Immature natural killer cell (primary cell): ENCODE data around the gene TTC7B. TPM values are rescaled to one million over a fixed set of nuclear protein-coding genes. Genes with fewer than 3 reads are reported as not detected.
A peak's percentile ranks its signal among the peaks of the same experiment; 100 is the strongest.

Source experiments
- DNase-seq, 3 donors: peaks; one replicate each; pipeline ENCODE4 v3.0.0; 2022; ENCODE audit warnings: mixed read lengths in 1 of 3
- H3K27ac Mint-ChIP-seq, 6 donors: one replicate each; pipeline ENCODE4 v1.8.0; 2020; ENCODE audit warnings: mixed read lengths in 6 of 6, mild to moderate bottlenecking in 5 of 6, inconsistent platforms in 4 of 6, moderate library complexity in 3 of 6
- H3K27me3 Mint-ChIP-seq, 3 donors: one replicate each; pipeline ENCODE4 v1.8.0; 2020 to 2021; ENCODE audit warnings: low read depth in 3 of 3, mild to moderate bottlenecking in 3 of 3, mixed read lengths in 3 of 3, moderate library complexity in 3 of 3, inconsistent platforms in 1 of 3
- H3K36me3 Mint-ChIP-seq, 3 donors: one replicate each; pipeline ENCODE4 v1.8.0; 2020; ENCODE audit warnings: mixed read lengths in 3 of 3, inconsistent platforms in 2 of 3, mild to moderate bottlenecking in 2 of 3
- H3K4me1 Mint-ChIP-seq, 2 donors: one replicate each; pipeline ENCODE4 v1.8.0; 2020; ENCODE audit warnings: inconsistent platforms in 2 of 2, mild to moderate bottlenecking in 2 of 2, mixed read lengths in 2 of 2, moderate library complexity in 1 of 2
- H3K4me3 Mint-ChIP-seq, 5 donors: one replicate each; pipeline ENCODE4 v1.8.0; 2020; ENCODE audit warnings: mild to moderate bottlenecking in 5 of 5, mixed read lengths in 5 of 5, inconsistent platforms in 3 of 5, moderate library complexity in 3 of 5
- H3K9me3 Mint-ChIP-seq, 6 donors: one replicate each; pipeline ENCODE4 v1.8.0; 2020; ENCODE audit warnings: mild to moderate bottlenecking in 6 of 6, mixed read lengths in 6 of 6, inconsistent platforms in 4 of 6, moderate library complexity in 3 of 6
- polyA plus RNA-seq, 3 donors: library from polyadenylated mRNA; unstranded; fragments of 300-500 nt; fragmentation: Illumina TruSeq; gene quantifications; one replicate each; pipeline ENCODE4 v1.2.3, GENCODE V29; 2021

The TTC7B gene
- polyA plus RNA-seq, 3 donors from 2014 or later, result 1.0 to 1.1 TPM; not detected in 1

DNA sequence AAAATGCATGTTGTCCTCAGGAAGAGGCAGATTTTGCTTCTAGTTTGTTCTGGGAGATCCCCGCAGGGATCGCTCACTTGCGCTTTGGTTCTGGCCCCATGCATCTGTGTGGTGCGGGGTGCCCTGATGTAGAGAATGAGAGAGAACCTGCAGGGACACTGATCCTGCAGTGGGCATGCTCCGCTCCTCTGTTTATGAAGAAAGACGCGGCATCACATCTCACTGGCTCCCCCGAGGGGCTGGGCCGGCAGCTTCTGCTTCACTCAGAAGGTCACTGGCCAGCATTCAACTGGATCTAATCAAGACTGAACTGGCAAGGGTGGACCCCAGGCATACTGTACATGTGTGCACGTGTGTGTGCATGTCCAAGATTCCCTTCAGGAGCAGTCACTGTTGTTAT lies 255.2 kb downstream of the TTC7B start:
- Mint-ChIP-seq H3K27ac (no peak overlapping the region), H3K9me3 (no peaks in the 10 kb centered on the region), H3K4me3 (no peak overlapping the region), H3K4me1 (no peaks in the 10 kb centered on the region), H3K27me3 (peaks cover 2% of the 10 kb centered on the region in 3 donors), H3K36me3 (no peaks in the 10 kb centered on the region)
- DNase-seq, result no peak

DNA sequence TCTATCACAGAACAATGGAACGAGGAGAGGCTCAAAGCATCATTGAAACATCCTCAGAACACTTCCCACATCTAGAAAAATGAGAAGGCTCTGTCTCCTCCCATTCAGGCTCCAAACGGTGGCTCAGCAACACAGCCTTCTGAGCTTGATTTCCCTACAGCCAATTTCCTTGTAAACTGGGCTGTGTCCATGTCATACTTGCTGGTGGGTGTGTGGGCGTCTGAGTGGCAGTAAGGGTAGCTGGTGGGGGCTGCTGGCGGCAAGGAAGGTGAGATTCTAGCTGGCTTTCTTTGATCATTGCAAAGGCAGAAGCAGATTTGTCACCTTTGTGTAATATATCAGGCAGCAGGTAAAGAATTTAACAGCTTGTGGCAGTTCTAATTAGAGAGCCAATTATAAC lies 255.7 kb downstream of the TTC7B start:
- no peak overlapping the region for H3K4me3 Mint-ChIP-seq
- no peak for DNase-seq
- H3K36me3 Mint-ChIP-seq, result no peaks in the 10 kb centered on the region
- no peak overlapping the region for H3K27ac Mint-ChIP-seq
- H3K4me1 Mint-ChIP-seq, result no peaks in the 10 kb centered on the region
- H3K9me3 Mint-ChIP-seq, result no peaks in the 10 kb centered on the region
- peaks cover 2% of the 10 kb centered on the region in 3 donors for H3K27me3 Mint-ChIP-seq

DNA sequence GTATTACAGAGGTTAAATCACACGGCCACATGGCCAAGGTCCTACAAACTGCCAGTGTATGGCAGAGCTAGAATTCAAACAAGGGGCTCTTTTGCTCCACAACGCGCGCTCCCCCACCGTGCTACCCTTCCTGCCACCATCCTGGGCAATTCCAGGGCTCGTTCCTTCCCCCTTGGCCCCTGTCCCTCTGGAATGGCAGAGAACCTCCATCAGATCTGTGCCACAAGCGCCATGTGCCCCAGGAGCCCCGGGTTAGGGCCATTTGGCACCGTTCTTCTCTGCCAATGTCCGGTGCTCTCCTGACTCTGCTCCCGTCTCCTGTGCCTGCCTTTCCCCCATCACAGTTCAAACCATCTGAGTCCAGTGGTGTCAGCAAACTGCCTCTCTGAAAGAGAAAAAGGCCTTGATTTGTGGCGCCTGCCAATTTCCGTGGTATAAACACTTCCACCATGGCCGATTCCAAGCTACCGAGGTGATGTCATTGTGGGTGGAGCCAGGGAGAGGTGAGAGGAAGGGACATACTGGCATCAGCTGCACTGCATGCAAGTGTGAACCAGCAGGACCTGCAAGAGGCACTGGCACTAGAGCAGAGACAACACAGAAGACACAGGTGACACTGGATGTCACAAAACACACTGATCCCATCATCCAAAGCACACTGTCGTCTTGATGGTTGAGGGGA lies 256.3 kb downstream of the TTC7B start:
- no peak overlapping the region for H3K27ac Mint-ChIP-seq
- H3K27me3 Mint-ChIP-seq, result peaks cover 2% of the 10 kb centered on the region in 3 donors
- H3K4me3 Mint-ChIP-seq, result no peak overlapping the region
- H3K9me3 Mint-ChIP-seq, result no peaks in the 10 kb centered on the region
- no peak for DNase-seq
- no peaks in the 10 kb centered on the region for H3K4me1 Mint-ChIP-seq
- H3K36me3 Mint-ChIP-seq, result no peaks in the 10 kb centered on the region

DNA sequence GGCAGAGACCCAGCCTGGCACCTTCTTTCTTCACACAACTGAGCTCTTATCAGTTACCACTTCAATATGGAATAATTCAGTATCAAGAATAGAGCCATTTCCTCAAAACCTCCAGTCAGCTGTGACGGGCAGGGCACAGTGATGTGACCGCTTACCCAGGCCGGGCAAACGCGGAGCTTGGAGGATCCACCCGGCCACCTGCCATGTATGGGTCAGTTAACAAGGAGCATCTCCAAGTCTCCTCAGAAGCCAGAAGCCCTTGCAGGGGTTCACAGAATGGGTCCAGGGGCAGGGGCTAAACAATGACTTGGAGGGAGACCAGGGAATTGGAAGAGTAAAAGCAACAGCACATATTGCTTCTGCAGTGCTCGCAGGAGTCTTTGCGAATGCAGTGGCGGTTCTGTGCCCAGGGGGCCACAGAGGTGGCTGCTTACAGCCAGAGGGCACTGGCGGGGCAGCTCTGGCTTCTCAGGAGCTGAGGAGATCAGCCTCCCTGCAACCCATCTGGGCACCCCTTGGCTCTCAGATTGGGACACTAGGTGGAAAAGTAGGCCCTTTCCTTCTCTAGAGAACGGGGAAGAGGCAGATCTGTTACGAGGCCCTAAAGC lies 257.1 kb downstream of the TTC7B start:
- H3K27ac Mint-ChIP-seq, result no peak overlapping the region
- no peak for DNase-seq
- peaks cover 2% of the 10 kb centered on the region in 3 donors for H3K27me3 Mint-ChIP-seq

DNA sequence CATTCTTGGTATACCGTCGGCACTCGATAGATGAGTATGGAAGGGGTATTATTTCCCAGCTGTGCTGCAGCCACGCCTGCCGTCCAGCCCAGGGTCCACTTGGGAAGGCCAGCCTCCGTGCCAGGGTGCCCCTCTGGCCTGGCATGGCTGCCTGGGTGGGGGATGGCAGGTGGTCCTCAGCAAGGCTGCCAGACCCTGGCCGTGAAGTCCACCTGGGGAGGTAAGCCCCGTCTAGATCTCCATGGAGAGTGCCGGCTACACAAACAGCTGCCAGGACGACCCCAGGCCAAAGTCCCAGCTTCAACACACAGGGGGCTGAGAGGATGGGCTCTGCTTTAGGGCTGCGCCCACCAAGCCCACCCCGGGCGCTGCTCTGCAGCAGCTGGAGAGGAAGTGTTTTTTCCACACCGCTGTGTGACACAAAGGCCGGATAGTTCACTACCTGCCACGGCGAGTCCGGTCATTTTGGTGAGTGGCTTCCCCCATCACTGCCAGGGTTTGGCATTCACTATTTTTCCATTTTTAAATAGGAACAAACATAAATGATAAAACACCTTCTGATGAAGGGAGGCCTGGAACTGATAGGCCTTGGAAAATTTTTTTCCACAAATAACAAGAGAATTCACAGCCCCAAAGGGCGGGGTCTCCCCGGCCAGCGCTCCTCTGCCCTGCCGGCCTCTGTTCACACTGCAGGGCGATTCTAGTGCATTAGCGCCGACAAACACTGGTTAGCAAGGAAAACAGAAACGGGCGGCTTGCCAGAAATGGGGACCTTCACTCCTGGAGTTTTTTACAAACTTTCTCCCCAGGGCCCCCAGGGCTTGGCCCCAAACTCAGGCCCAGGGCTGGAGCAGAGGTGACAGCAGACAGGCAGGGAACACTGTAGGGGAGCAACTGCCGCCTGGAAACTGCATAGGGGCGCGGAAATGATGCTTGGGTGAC lies 257.9 kb downstream of the TTC7B start:
- peaks cover 2% of the 10 kb centered on the region in 3 donors for H3K27me3 Mint-ChIP-seq

More for the DNA sequence above, 257.1 kb downstream of the TTC7B start:
- H3K36me3 Mint-ChIP-seq, result no peaks in the 10 kb centered on the region
- H3K9me3 Mint-ChIP-seq, result no peaks in the 10 kb centered on the region
- no peaks in the 10 kb centered on the region for H3K4me1 Mint-ChIP-seq
- no peak overlapping the region for H3K4me3 Mint-ChIP-seq

DNA sequence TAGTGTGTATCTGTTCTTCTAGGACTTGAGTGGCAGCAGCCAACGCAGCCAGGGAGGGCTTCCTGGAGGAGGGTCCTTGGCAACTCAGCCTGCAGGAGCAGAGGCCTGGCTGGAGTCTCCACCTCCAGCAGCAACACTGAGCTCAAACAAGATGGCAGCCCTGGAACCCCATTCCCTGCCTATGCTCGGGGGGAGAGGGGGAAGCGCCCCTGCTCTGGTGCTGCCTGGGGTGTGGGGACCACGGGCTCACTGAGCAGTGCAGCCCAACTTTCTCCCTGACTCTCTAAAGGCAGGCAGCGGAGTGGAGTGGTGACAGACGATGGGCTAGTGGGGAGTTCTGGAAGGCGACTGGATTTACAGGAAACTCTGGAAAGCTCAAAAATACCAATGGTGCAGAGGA lies 258.7 kb downstream of the TTC7B start:
- DNase-seq, result no peak
- Mint-ChIP-seq H3K36me3 (no peaks in the 10 kb centered on the region), H3K4me3 (no peak overlapping the region), H3K27me3 (peaks cover 2% of the 10 kb centered on the region in 3 donors), H3K27ac (no peak overlapping the region), H3K9me3 (no peaks in the 10 kb centered on the region), H3K4me1 (no peaks in the 10 kb centered on the region)

More for the DNA sequence above, 257.9 kb downstream of the TTC7B start:
- H3K4me3 Mint-ChIP-seq, result no peak overlapping the region
- H3K36me3 Mint-ChIP-seq, result no peaks in the 10 kb centered on the region
- DNase-seq, result no peak
- H3K4me1 Mint-ChIP-seq, result no peaks in the 10 kb centered on the region
- H3K27ac Mint-ChIP-seq, result no peak overlapping the region
- H3K9me3 Mint-ChIP-seq, result no peaks in the 10 kb centered on the region

DNA sequence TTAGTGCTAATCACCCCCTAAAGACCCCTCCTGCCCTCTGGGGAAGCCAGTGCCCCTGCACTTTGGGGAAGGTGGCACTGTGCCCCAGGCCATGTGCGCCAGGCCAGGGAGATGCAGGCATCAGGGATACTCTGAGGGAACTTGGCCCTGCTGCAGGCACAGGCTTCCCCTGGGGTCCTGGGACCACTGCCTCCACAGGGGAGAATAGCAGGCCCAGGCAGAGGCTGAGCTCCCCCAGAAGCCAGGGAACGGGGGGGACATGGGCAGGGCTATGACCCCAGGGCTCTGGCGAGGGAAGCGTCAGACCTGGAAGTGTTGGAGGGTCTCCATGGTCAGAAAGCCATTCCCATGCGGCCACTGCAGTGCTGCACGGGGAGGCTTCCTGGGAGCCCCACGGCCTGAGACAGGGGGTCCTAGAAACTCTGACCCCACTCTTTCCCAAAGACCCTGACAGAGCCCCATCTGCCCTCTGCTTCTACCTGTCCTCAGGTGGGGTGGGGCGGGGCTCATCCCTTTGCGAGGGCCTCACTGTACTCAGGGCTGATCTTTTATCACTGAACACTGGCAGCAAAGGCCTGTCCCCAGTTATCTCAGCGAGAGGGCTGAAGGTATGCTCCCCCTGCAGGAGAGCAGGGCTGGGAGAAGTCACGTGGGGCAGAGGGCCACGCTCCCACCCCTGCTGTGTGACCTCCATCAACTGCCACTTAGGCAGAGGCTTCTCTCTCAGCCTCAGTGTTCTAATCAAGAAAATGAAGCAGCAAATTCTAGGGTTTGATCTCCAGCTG lies 259.4 kb downstream of the TTC7B start:
- no peak for DNase-seq

DNA sequence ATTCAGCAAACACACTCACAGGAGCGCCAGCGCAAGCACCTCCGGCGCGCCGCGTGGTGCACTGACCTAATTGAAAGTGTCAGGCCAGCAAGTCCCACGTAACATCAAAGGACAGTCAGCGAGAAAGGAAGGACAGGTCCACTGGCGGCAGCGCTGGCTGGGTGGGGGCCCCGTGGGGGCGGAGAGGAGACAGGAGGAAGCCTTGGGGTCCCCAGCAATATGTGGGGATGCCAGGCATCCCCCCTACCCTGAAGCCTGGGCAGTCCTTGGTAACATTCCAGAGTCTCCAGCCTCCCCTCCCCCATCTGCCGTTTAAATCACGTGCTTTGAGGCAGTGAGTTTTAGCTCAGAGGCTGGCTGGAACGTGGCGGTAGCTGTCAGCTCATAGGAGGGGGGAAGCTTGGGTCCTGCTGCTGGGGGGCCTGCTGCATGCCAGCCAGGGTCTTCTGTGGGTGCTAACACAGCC lies 260.2 kb downstream of the TTC7B start:
- H3K27ac Mint-ChIP-seq, result no peak overlapping the region
- DNase-seq, result no peak
- peak overlapping the region in 1 of 5 donors; percentile 39 for H3K4me3 Mint-ChIP-seq
- no peaks in the 10 kb centered on the region for H3K4me1 Mint-ChIP-seq
- H3K36me3 Mint-ChIP-seq, result no peaks in the 10 kb centered on the region
- peaks cover 2% of the 10 kb centered on the region in 3 donors for H3K27me3 Mint-ChIP-seq
- H3K9me3 Mint-ChIP-seq, result no peaks in the 10 kb centered on the region

More for the DNA sequence above, 259.4 kb downstream of the TTC7B start:
- H3K27ac Mint-ChIP-seq, result peak overlapping the region in 1 of 6 donors; percentile 40
- H3K27me3 Mint-ChIP-seq, result peaks cover 2% of the 10 kb centered on the region in 3 donors
- no peaks in the 10 kb centered on the region for H3K9me3 Mint-ChIP-seq
- H3K4me3 Mint-ChIP-seq, result no peak overlapping the region
- no peaks in the 10 kb centered on the region for H3K4me1 Mint-ChIP-seq
- H3K36me3 Mint-ChIP-seq, result no peaks in the 10 kb centered on the region

DNA sequence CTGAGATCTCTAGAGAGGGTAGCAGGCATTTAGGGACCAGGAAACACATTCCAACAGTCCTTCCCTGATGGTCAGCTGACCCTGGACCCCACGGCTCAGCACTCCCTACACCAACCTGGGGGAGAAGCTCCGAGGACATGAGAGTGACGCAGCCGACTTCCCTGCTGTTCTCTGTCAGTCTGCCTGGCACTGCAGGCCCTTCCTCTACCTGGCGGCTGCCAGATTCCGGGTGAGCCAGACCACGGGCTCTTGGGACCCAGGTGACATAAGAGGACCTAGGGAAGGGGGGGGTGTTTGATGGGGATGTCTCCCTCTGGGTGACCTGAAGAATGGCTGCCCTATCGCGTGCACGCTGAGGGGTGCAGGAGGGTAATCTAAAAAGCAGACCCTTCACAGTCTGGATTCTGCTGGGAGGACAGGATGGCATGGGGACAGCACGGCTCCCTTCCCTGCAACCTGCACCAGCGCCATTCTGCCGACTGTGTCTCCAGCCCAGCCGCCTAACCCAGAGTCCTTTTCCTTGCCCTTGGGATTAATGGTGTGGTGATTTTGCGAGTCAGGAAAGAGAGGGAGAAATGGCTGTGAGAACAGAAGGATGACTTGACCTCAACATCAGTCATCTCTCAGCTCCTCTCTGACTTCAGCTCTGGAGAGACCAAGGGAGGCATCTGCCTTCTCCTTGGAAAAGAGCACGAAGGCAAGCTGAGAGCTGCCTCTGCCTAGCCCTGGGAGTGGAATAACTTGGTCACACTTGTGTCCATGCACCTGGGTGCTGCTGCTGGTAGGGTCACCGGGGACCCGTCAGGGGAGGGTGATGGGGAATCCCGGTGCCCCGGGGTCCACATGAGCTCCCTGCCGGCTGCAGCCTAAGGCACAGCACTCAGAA lies 260.9 kb downstream of the TTC7B start:
- Mint-ChIP-seq H3K4me3 (no peak overlapping the region), H3K9me3 (no peaks in the 10 kb centered on the region), H3K27ac (no peak overlapping the region), H3K27me3 (peaks cover 2% of the 10 kb centered on the region in 3 donors), H3K4me1 (no peaks in the 10 kb centered on the region), H3K36me3 (no peaks in the 10 kb centered on the region)
- DNase-seq, result no peak

DNA sequence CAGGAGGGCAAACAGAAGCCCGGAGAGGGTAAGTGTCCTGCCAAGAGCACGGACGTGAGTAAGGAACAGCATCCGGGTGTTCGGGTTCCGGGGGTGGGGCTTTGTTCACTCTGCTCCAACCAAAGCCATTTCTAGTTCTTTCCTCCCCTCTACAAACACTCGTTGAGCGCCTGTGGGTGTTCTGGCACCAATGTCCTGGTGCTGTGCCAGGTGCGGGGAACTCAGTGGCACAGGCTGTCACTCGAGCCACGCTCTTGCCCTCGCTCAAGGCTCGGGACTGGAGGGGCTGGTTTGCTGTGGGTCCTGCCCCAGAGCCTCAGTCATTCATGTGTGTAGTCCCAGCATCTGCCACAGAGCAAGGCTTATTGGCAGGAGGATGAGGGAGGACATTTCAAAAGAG lies 261.9 kb downstream of the TTC7B start:
- peak overlapping the region; percentile 31 to 66 (median 42) for H3K4me3 Mint-ChIP-seq
- no peaks in the 10 kb centered on the region for H3K36me3 Mint-ChIP-seq
- peaks cover 0 to 2% (median 0%) of the 10 kb centered on the region in 3 donors for H3K27me3 Mint-ChIP-seq
- no peaks in the 10 kb centered on the region for H3K4me1 Mint-ChIP-seq
- H3K9me3 Mint-ChIP-seq, result no peaks in the 10 kb centered on the region
- DNase-seq, result peak; percentile 7 to 21 (median 13)
- H3K27ac Mint-ChIP-seq, result peak overlapping the region in 4 of 6 donors; percentile 56 to 84 (median 63)

DNA sequence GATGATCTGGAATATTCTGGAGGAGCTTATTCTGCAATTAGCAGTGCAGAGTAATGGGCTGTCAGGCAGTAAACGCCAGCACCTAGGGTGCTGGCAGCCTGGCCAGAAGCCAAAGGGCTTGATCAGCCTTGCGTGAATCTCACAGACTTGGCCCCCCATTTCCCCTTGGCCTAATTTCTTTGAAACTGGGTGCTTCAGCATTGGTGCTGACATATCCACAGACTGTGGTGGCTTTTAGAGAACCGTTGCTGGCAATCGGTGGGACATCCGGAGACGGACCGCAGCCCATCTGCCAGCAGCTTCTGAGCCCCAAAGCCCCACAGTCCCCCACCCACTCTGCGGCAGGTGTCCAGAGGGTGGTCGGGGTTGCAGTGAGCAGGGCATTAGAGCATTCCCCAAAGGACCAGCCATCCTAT lies 262.3 kb downstream of the TTC7B start:
- H3K9me3 Mint-ChIP-seq, result no peaks in the 10 kb centered on the region

DNA sequence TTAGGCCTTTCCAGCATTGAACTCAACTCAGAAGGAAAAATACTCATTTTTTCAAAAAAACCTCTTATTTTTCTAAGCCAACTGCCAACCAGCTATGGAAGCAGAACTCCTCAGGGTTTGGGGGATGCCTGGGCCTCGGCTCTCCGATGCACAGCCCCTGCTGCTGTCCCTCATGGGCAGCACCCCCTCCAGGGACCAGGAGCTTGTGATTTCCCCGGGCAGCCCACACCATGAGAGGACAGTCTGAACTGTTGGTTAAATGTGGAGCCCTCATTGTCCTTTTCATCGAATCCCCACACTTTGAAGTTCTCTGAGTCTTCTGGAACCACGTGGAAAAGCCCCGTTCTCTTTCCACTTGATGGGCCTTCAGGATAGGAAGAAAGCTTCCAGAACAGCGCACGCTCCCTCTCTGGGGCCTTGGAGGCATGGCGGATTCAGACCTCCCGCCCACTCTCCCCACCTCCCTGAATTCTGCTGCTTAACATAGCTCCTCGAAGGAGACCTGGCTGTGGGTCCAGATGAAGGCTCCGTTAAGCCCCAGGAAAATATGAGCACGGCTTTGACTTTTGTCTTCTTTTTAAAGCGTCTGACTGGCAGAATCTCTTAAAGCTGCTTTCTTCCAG lies 262.8 kb downstream of the TTC7B start:
- Mint-ChIP-seq H3K9me3 (no peaks in the 10 kb centered on the region), H3K36me3 (no peaks in the 10 kb centered on the region), H3K27ac (peak overlapping the region in 1 of 6 donors; percentile 56), H3K4me3 (no peak overlapping the region), H3K27me3 (peaks cover 0 to 2% (median 2%) of the 10 kb centered on the region in 3 donors), H3K4me1 (no peaks in the 10 kb centered on the region)
- DNase-seq, result no peak

More for the DNA sequence above, 262.3 kb downstream of the TTC7B start:
- Mint-ChIP-seq H3K36me3 (no peaks in the 10 kb centered on the region), H3K27me3 (peaks cover 0 to 2% (median 0%) of the 10 kb centered on the region in 3 donors), H3K4me3 (peak overlapping the region in 3 of 5 donors; percentile 21 to 60 (median 53)), H3K27ac (peak overlapping the region in 2 of 6 donors; percentile 56 to 57), H3K4me1 (no peaks in the 10 kb centered on the region)
- DNase-seq, result peak; percentile 7 to 26 (median 22)
